GM23248 (cell line): ENCODE results near the gene SLC24A4.

Experiments used
- EZH2 ChIP-seq: fragments of 200-600 bp; sonication (generic); IDR thresholded peaks from 2 replicates; pipeline ENCODE4 v1.6.1; 2018; ENCODE audit warnings: antibody characterized with exemption, mild to moderate bottlenecking; ENCODE audit not compliant: insufficient read depth, poor library complexity, severe bottlenecking
- EZH2phosphoT487 ChIP-seq: fragments of 200-600 bp; sonication (generic); IDR thresholded peaks from 2 replicates; pipeline ENCODE4 v1.6.1; 2018; ENCODE audit warnings: antibody characterized with exemption, moderate library complexity, mild to moderate bottlenecking, low read depth; ENCODE audit not compliant: insufficient read depth

DNA sequence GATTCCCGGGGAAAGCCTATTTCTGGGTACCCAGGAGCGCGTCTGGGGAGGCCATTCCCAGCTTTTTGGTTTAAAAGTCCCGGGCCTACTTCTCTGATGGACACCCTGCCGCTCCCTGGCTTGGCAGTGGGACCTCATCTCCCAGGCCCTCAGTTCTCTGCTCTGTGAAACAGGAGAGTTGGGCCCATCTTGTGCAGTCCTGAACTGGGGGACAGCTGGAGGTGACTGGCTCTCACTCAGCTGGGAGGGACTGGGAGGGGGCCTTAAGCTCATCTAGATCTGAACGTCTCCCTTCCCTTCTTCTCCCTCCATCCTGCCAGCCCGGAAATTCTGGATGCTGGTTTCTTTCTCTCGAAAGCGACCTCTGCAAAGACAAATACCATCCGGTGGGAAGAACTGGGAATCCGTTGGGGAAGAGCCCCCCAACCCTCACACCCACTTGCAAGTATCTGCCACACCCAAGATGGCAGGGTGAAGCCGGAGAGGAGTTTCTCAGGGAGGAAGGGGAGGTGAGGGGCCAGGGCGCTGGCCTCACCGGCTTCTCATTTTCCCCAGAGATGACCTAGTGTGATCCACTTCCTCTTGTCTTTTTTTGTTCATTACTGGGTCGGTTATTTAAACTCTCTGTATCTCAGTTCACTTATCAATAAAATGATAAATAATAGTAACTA lies 192.0 kb downstream of the SLC24A4 start:
- TF ChIP-seq EZH2phosphoT487: no peak
- TF ChIP-seq EZH2: no peak
